ENCODE data around the gene HPS4.

Gene HPS4

DNA sequence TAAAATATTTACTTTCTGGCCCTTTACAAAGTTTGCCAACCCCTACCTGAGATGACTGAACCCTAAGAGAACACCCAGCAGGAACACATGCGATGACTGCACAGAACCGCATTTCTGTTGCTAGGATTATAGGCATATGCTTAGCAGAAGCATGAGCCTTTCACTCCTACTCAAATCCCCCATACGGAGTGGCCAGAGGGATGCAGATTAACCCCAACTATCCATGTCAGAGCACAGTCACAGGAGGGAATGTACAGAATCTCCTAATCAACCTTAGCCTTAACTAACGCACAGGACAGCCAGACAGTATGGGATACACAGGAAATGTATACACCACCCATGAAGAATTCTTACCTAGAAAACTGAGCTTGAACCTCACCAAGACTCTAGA lies 6.2 kb downstream of the HPS4 start:
- no peak for DNase-seq (ENCODE audit: low read depth, low spot score)
- no peak overlapping the region for H3K4me3 ChIP-seq (ENCODE audit: low read length)

DNA sequence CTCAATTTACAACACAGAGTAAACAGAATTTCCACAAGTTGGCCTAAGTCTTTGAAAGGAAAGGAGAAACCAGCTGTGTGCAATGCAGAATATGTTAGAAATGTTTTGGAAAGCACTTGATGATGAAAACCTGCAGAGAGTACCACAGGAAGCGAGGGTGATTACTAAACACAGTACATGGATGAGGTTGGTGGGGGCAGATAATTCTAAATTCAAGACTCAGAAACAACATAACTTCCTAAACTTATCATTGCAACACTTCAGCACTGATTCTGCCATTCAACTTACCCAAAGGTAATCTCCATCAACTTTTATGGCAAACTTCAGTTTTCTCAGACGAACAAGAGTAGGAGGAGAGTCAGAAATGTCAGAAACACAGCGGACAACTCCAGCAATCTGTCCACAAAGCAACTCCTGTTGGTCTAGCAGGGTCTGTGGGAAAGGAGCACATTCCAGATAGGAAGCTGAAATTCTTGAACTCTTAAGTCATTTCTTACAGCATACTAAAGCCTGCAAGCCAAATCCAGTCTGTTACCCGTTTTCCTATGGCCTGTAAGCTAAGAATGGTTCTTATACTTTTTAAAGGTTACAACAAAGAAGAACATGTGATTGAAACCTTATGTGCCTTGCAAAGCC lies 6.8 kb downstream of the HPS4 start:
- DNase-seq (ENCODE audit: low read depth, low spot score), result no peak
- H3K4me3 ChIP-seq (ENCODE audit: low read length), result no peak overlapping the region

DNA sequence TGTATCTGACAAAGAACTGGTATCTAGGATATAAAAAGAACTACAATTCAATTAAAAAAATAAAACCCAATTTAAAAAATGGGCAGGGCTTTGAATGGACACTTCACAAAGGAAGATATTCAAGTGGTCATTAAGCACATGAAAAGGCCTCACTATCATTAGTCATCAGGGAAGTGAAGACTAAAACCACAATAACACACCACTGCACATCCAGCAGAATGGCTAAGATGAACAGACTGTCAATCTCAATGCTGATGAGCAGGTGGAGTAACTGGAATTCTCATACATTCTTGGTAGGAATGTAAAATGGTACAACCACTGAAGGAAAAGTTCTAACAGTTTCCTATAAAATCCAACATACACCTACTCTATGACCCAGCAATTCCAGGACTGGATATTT lies 8.9 kb downstream of the HPS4 start:
- no peak for DNase-seq (ENCODE audit: low read depth, low spot score)

DNA sequence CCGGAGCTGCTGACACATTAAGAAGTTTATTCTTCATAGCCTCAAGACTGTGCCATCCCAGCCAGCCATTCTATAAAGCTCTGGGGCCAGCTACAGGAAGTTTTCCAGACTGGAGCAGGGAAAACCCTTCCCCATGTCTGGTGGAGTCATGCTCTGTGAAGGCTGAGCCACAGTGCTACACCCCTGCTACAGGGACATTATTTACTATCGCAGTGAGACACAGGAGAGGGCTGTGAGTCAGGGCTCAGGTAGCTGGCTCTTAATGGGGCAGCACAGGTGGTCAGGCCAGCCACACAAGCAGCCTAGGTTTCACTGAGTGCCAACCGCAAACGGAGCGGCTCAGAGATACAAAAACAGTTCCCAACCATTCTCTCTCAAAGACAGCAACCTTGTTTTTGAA lies 12.1 kb downstream of the HPS4 start:
- no peak for DNase-seq (ENCODE audit: low read depth, low spot score)
- H3K4me3 ChIP-seq (ENCODE audit: low read length), result no peak overlapping the region

More for the DNA sequence above, 8.9 kb downstream of the HPS4 start:
- no peak overlapping the region for H3K4me3 ChIP-seq (ENCODE audit: low read length)

DNA sequence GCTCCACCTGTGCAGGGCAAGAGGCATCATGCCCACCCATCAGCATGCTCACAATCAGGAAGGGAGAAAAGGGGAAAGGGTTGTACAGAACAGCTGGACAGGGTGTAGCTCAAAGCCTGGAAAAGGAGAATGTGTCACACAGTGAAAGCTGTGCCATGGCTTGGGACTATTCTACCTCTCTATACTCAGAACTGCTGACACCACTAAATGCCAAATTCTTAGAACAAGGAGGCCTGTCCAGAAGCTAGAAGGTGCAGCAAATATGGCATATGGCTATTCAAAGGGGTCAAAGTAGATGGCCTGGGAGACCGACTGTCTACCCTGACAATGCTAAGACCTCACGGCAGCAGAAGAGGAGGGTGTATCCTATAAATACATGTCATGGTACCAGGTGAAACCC lies 12.8 kb downstream of the HPS4 start:
- no peak for DNase-seq (ENCODE audit: low read depth, low spot score)
- H3K4me3 ChIP-seq (ENCODE audit: low read length), result no peak overlapping the region

DNA sequence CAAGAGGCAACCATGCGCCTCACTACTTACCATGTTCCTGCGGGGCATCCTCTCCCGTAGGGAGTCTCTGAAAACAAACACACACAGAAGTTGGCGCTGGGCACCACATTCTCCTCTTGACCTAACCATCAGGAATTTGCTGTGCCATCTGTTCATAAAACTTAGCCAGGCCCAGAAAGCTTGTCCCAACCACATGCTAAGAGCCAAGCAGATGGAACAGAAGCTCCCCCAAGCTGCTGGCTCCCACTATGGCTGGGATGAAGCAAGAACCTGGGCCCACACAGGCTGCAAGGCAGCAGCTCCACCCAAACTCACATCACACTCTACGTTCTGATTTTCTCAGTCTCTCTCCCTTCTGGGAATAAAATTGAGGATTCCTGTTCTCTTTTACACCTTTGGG lies 17.4 kb downstream of the HPS4 start:
- H3K4me3 ChIP-seq (ENCODE audit: low read length), result no peak overlapping the region
- DNase-seq (ENCODE audit: low read depth, low spot score), result no peak

DNA sequence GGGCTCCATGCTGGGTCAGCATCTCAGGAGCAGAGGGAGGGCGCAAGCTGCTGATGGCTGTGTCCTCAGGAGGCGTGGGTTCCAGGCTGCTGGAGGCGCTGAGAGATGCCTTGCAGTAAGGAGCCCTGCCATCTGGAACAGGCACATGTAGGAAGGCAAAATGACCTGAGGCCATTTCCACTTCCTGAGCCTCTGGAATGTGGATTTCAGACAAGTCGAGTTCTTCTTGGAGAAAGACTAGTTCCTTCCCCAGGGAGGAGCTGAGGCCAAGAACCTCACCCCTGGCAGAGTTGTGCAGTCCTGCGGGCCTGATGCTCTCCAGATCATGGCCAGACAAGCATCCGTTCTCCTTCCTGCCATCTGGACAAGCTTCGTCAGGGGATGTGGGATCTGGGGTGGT lies 19.3 kb downstream of the HPS4 start:
- H3K4me3 ChIP-seq (ENCODE audit: low read length), result no peak overlapping the region
- DNase-seq (ENCODE audit: low read depth, low spot score), result no peak

DNA sequence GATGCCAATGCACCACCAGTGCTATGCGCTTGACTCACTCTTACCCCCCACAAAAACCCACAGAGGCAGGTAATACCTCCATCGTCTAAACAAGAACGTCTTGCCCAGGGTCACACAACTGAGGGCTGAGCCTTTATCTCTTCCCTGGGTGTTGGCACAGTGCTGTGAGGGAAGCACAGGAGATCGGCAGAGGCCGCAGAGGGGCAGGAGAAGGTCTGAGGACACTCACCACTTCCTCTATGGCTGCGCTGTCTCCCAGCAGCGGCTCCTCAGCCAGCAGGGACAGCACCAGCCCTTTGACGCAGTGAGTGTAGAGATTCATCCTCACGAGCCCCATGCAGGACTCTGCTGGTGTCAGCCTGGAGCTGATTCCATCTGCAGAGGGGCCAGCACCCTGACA lies 19.9 kb downstream of the HPS4 start:
- H3K4me3 ChIP-seq (ENCODE audit: low read length), result no peak overlapping the region
- DNase-seq (ENCODE audit: low read depth, low spot score), result no peak

DNA sequence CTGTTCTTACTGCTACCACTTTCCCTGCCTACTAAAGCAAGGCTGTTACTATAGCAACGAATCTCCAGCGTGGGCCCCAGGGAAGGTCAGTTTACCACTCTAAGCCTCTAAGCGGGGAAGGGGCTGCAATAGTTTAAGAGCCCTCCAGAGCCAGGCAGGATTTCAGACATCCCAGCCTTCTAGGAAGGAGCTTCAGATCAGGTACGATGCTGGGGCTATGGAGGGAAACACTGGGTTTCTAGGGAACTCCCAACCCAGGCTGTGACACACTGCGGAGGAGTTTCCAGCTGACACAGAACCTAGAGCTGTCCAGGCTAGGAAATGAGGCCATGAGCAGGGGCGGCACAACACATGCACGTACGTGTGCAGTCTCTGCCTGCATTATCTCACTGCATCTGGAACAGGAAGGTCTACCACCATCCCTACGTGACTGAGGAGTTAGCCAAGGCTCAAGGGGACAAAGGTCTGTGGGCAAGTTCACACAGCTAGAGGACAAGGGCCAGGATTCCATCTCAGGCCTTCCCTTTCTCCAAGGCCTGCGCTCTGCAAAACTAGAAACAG lies 20.4 kb downstream of the HPS4 start:
- no peak overlapping the region for H3K4me3 ChIP-seq (ENCODE audit: low read length)
- no peak for DNase-seq (ENCODE audit: low read depth, low spot score)

DNA sequence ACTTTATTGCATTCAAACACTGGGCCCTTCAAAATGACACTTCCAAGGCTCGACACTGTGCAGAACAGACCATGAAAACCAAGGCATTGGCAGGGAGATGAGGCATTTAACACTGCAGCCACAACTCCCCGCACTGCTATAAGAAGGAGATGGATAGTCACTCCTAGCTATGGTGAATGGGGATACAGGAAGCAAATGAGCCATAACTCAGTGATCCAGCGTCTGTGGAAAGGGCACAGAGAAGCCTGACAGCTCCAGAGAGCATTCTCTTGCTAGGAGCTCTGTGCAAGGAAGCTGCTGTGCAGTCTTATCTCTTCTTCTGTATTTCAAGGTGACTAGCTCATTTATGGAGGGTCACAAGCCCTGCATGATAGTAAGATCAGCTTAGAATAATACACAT lies 20.9 kb downstream of the HPS4 start:
- DNase-seq (ENCODE audit: low read depth, low spot score), result no peak
- no peak overlapping the region for H3K4me3 ChIP-seq (ENCODE audit: low read length)

DNA sequence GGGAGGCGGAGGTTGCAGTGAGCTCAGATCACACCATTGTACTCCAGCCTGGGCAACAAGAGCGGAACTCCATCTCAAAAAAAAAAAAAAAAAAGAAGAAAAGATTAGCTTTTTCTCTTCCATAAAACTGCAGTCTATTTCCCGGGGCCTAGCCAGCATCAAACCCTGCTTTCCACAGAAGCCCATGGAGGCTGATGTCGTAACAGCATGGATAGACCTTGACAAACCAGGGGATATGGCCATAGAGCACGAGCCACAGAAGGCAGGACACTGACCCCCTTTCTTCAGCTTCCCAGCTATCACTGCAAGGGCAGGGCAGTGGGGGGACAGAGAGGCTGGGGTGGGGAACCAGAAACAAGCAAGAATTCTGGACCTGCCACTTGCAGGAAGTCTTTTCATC lies 21.5 kb downstream of the HPS4 start:
- no peak for DNase-seq (ENCODE audit: low read depth, low spot score)

DNA sequence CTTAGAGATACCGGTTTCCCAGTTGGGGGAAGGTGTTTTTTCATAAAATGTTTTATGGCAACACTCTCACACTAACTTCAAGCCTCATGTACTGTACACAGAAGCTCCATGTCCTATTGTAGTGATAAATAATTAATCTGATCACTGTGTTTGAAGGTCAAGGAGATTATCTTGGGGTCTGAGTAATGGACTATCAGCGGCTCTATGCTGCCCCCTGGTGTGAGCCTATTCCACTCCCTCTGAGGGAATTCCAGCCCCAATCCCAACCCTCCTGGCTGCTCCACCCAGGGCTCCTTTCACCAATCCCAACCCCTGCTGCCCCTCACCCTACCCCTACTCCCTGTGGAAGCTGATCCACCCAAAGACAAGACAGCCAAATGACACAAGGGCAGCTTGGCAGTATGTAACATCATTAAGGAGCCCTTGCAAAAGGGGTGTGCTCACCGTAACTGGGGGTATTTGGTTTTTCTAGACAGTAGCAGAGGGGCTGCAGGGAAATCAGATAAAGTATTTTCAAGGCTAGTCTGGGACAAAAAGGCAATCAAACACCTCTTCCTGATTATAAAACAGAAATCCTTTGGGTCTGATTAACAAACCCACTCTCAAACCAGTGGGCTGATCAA lies 22.3 kb downstream of the HPS4 start:
- no peak for DNase-seq (ENCODE audit: low read depth, low spot score)
- H3K4me3 ChIP-seq (ENCODE audit: low read length), result no peak overlapping the region

More for the DNA sequence above, 21.5 kb downstream of the HPS4 start:
- no peak overlapping the region for H3K4me3 ChIP-seq (ENCODE audit: low read length)

DNA sequence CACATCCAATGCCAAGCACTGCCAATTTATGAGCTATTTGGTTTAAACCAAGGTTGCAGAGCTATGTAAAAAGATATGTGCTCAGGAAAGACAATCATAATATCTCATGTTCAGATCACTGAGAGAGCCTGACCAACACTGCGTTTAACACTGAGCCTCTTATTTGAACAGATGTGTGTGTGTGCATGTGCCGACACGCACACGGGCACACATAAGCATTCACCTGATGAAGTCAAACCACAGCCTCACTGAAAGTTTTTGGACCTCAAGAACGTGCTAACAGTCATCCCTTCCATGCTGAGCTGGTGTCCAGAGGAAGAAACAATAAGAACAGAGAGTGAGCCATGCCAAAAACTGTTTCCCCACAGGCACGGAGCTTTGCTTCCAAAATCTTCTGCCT lies 23.4 kb downstream of the HPS4 start:
- H3K4me3 ChIP-seq (ENCODE audit: low read length), result no peak overlapping the region
- no peak for DNase-seq (ENCODE audit: low read depth, low spot score)

DNA sequence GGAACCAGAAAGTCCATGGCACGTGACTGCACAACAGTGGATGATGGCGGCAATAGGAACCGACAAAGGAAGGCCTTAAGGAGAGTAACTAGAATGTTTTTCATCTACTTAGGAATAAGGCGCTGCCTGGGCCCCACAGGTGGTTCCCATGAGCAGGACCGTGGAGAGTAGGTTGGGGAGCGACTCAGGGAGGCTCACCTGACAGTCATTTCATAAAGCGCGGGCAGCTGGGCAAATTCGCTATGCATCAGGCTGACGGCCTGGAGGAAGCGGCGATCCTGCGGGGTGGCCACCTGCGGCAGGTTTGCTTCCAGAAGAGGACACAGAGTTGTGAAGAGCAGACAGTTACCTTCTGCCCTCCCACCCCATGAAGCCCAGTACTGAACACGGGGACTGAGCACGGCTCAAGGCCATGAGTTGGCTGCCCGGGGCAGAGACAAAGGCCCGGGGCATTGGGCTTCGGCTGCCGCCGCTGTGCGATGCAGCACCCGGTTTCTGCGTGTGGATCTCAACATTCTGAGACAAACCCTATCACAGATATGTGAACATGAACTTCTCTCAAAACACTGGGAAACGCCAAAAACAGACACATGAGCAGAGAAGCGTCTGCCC lies 25.8 kb downstream of the HPS4 start:
- no peak overlapping the region for H3K4me3 ChIP-seq (ENCODE audit: low read length)
- DNase-seq (ENCODE audit: low read depth, low spot score), result no peak

DNA sequence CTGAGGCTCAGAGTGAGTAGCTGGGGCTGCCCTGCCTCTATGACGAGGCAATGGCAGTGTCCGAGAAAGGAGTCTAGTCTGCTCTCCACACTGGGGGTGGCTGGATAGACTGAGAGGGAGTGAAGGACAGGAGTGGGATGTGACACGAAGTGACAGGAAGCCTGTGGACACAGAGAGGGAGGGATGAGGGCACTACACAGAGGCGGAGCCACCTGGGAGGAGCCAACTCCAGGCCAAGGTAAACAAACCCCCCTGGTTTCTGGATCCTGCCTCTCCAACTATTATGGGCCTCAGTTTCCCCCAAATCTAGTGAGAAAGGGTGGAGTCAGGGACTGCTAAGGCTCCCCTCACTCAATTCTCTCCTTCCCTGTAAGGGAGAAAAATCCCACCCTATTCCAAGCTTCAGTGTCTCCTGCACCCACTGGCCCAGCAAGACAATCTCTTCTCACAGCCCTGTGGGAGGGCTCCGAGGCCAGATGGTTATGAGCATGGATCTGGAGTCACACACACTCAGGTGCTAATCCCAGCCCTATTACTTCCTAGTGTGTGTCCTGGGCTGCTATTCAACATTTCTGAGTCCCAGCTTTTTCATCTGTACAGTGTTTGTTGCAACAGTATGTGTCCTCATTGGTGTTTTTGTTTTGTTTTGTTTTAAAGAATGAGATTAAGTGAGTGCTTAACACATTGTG lies 29.6 kb downstream of the HPS4 start:
- no peak for DNase-seq (ENCODE audit: low read depth, low spot score)

DNA sequence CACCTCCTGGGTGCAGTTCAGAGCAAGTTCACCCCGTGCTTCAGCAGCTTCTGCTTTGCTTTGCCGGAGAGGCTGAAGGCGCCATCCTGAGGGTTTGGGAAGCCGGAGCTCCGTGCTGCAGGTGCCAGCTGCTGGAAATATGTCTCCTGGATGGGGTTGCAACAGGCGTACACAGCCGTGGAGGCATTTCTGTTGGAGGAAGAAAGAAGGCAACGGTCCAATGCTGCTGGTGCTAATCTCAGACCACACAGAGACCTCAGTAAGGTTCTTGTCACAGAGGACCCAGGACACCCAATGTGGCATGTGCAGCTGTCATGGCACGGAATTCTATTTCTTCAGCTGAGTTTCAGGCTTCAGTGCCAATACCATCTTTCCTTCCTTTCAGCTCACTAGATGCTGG lies 30.4 kb downstream of the HPS4 start:
- DNase-seq (ENCODE audit: low read depth, low spot score), result no peak
- no peak overlapping the region for H3K4me3 ChIP-seq (ENCODE audit: low read length)

More for the DNA sequence above, 29.6 kb downstream of the HPS4 start:
- H3K4me3 ChIP-seq (ENCODE audit: low read length), result no peak overlapping the region

DNA sequence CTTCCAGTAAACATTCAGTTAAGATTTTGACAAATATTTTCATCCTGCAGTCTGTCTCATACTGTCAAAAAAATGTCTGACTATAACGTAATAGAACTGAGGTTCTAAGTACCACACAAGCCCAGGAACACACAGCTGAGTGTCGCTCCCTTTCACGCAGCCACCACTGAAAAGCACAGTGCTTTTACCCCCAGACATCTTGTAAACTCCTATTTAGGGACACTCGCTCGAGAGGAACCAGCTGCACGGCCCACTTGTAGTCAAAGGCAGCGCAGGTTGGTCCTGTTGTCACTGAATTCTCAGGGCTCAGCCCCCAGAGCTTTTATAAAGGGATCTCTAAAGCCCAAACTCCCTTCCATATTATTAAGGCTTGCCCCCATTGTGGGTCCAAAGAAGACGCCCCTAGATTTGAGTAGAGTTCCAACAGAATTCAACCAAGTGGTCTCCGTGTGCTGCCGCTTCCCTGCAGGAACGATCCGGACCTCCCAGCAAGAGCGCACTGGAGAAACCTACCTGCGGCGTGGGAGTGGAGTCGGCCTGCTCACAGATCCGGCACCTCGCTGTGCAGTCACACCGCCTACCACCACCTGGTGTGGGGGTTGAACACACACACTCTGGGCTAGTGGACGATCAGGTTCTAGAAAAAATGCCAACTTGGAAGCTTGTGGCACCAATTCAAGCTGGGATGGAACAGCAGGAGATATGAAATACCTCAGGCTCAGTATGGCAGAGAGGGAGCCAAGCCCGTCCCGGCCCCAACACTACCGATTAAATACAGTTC lies 31.2 kb downstream of the HPS4 start:
- DNase-seq (ENCODE audit: low read depth, low spot score), result no peak
- H3K4me3 ChIP-seq (ENCODE audit: low read length), result no peak overlapping the region

DNA sequence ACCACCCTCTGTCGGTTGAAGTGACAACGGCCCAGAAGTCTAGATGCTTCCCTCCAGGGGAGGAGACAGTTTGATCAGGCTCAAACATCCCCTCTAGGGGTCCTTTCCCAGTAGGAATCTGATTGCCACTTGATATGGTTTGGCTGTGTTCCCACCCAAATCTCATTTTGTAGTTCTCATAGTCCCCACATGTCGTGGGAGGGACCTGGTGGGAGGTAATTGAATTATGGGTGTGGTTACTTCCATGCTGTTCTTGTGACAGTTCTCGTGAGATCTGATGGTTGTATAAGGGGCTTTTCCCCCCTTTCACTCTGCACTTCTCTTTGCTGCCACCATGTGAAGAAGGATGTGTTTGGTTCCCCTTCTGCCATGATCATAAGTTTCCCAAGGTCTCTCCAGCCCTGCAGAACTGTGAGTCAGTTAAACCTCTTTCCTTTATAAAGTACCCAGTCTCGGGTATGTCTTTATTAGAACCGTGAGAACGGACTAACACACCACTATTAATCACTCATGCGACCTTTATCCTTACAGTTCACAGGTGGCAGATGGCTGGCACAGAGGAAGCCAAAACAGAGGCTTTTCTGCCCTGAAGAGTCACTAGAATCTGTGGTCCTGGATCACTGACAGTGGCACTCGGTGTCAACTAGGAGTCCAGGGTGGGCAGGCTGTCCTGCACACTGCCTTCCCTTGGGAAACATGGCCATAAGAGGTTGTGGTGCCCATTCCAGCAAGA lies 33.0 kb downstream of the HPS4 start:
- no peak for DNase-seq (ENCODE audit: low read depth, low spot score)

DNA sequence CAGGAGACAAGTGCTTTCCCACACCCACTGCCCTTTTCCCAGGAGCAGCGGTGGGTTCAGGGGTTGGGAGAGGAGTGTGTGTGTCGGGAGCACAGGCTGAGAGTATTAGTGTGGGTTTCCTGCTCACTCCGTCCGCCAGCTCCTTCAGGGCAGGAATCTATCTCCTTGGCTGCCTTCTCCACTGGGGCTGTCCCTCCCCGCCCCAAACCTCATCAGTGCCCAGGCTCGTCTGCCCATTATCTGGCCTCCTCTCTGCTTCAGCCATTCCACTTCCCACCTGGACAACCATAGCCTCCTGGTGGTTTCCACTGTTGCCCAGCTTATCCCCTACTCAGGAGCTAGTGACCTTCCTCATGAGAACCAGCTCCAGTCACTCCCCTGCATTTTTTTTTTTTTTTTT lies 34.6 kb downstream of the HPS4 start:
- no peak overlapping the region for H3K4me3 ChIP-seq (ENCODE audit: low read length)

More for the DNA sequence above, 33.0 kb downstream of the HPS4 start:
- H3K4me3 ChIP-seq (ENCODE audit: low read length), result no peak overlapping the region

More for the DNA sequence above, 34.6 kb downstream of the HPS4 start:
- no peak for DNase-seq (ENCODE audit: low read depth, low spot score)

Data from Jurkat, Clone E6-1 (cell line).